Measurements from ENCODE around the gene ABCC3.

ABCC3 gene

GRCh38 chr17:50645748-50646682, 11.3 kb downstream of the ABCC3 start:
- DNase-seq: no peak

- no peak for DNase-seq
These were observed 12.5 kb downstream of the ABCC3 start for GRCh38 chr17:50647187-50647586.

DNA sequence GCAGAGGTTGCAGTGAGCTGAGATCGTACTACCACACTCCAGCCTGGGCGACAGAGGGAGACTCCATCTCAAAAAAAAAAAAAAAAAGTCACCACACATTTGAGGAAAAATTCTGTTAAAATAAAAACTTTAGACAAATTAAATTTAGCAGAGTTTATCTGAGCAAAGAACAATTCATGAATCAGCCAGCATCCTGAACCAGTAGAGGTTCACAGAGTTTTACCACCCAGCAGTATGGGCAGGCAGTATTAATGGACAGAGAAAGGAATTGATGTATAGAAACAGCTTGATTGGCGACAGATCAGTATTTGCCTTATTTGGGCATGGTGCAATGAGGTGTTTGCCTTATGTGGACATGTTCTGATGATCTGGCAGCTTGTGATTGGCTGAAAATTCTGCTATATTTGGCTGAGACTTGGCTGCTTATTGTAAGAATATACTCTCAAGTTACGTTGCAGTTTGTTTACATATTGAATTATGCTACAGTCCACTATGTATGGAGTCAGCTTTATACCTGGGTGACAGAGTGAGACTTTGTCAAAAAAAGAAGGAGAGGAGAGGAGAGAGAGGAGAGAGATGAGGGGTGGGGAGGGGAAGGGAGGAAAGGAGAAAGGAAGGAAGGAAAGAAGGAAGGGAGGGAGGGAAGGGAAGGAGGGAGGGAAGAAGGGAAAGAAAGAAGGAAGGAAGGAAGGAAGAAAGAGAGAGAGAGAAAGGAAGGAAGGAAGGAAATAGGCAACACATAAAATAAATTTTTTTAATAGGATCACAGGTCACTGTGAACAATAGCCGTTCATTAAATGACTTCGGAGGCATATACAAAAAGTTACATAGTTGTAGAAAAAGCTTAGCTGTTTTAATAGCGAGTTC, 14.6 kb downstream of the ABCC3 start:
- no peak for DNase-seq

GRCh38 chr17:50651661-50652060, 17.0 kb downstream of the ABCC3 start:
- no peak for DNase-seq

DNA sequence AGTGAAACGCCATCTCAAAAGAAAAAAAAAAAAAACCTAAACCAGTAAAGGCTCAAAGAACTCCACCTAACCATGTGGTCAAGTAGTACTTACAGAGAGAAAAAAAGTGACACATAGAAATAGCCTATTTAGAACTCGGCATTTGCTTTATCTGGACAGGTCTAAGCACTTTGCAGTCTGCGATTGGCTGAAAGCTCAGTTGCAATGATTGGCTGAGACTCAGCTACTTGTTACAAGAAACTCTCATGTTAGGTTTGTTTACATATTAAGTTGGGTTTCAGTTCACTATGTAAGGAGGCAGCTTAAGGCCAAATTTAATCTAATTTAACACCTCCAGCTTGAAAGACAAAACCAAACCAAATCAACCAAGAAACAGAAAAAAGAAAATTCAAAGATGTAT, 19.1 kb downstream of the ABCC3 start:
- no peak for DNase-seq

GRCh38 chr17:50656509-50656908, 21.8 kb downstream of the ABCC3 start:
- no peak for DNase-seq

- DNase-seq: no peak
These were observed 22.4 kb downstream of the ABCC3 start for GRCh38 chr17:50657054-50657453.

DNA sequence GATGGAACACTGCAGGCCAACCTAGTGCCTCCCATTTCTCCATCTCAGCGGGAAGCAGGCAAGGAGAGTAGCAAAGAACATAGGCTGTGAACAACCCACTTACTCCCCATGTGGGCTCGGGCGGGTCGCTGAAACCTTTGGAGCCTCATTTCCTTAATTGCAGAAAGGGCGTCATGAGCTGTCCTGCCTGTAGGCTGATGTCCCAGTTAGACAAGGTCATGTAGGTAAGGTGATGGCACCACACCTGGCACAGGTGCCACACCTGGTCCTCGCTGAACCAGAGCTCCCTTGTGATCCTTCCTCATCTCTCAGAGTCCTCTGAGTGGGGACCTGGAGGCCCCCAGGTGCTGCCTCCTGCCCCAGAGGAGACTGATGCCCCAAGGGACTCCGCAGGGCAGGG, 22.9 kb downstream of the ABCC3 start:
- DNase-seq: no peak

- DNase-seq: no peak
These were observed 23.9 kb downstream of the ABCC3 start for GRCh38 chr17:50658616-50659015.

DNA sequence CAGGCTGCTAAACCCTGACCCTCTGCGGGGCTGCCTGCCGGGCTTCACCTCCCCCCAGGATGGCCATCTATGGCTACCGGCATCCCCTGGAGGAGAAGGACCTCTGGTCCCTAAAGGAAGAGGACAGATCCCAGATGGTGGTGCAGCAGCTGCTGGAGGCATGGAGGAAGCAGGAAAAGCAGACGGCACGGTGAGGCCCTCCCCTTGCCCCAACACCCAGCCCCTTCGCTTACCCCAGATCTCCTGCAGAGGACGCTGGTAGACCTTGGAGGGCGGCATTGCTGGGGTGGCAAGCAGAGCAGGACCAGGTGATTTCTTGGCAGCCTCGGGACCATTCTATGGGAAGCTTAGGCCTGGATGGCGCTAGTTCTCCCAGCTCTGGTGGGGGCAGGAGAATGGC, 24.5 kb downstream of the ABCC3 start:
- DNase-seq: no peak

- no peak for DNase-seq
These were observed 25.6 kb downstream of the ABCC3 start for GRCh38 chr17:50660042-50660886.

- no peak for DNase-seq
These were observed 26.2 kb downstream of the ABCC3 start for GRCh38 chr17:50660887-50661345.

GRCh38 chr17:50661348-50661747, 26.7 kb downstream of the ABCC3 start:
- DNase-seq: no peak

DNA sequence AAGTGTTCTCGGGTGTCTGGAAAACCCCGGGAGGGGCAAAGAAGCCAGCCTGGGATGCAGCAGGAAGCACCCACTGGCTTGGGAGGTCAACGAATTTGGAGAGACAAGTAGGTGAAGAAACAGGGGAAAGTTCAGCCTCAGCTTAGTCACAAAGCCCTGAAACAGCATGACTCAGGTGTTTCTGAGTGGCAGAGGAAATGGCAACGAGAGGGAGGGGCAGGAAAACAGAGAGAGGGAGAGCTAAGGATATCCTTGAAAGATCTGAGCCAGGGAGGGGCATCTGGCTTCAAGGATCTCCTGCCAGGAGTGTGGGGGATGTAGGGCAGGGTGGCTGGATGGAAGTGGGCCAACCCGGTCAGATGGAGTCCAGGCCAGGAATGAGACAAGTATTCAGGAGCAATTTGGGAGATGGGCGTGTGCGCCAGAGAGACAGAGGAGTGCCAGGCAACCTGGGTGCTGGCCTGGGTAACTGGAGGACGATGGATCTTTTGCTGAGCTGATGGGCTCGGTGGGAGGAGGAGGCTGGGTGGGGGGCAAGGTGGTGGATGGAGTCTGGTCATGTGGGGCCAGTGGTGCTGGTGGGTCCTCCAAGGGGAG, 27.2 kb downstream of the ABCC3 start:
- DNase-seq: peak; percentile 78

DNA sequence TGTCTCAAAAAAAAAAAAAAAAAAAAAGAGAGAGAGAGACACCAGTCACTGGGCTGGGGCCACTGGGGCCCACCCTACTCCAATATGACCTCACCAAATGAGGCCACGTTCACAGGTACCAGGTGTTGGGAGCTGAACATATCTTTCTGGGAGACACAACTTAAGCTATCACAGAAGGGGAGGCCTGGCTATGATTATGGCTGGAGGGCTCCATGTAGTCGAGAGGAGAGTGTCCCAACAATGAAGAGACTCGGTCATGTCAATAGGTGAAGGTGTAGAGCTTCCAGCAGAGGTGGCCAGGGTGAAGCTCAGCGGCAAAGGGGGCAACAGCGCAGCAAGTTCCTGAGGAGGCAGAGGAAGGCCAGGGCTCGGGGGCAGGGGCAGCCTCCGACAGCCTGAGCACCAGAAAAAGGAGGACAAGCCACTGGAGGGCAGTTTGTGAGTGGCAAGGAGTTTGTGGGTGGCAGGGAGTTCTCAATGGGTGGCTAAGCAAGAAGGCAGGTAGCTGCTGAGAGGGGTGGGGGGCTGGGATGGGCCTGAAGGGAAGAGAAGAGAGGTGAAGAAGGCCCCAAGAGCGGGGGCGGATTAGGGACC, 28.0 kb downstream of the ABCC3 start:
- no peak for DNase-seq

DNA sequence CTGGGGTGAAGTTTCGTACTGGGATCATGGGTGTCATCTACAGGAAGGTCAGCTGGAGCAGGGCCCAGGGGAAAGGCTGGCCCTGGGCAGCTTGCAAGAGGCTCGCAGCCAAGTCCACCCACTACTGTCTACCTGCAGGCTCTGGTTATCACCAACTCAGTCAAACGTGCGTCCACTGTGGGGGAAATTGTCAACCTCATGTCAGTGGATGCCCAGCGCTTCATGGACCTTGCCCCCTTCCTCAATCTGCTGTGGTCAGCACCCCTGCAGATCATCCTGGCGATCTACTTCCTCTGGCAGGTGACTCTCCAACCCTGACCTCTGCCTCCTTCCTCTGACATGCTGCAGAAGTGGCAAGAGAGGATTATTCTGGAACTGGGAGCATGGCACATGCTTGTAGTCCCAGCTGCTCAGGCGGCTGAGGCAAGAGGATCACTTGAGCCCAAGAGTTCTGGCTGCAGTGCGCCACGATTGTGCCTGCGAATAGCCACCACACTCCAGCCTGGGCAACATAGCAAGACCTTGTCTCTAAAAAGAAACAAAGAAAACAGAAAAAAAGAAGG, 29.2 kb downstream of the ABCC3 start:
- no peak for DNase-seq

DNA sequence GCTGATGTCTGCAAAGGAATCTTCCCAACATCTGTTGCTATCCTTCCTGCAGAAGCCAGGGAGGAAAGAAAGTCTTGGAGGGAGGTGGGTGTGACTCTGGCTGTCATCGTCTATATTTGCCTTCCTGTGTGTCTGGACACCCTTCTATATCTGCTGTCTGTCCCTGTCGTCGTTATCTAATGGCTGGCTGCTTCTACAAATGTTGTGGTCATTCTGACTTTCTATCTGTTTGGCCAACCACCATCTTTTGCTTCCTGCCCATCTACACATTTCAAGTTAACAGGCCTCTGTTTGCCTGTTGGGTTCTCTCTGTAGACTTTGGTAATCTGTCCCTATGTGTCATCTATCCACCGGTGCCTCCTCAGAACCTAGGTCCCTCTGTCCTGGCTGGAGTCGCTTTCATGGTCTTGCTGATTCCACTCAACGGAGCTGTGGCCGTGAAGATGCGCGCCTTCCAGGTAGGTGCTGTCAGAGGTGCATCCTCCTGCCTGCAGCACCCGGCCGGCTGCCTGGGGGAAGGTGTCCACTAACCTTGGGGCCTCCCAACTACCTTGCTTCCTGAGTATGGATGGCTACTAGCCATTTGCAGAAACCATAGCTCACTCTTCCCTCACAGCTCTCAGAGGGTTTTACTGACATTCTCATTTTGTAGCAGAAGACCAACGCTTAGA, 30.2 kb downstream of the ABCC3 start:
- DNase-seq: no peak

GRCh38 chr17:50665838-50666237, 31.2 kb downstream of the ABCC3 start:
- DNase-seq: no peak

GRCh38 chr17:50666316-50666715, 31.6 kb downstream of the ABCC3 start:
- DNase-seq: no peak

DNA sequence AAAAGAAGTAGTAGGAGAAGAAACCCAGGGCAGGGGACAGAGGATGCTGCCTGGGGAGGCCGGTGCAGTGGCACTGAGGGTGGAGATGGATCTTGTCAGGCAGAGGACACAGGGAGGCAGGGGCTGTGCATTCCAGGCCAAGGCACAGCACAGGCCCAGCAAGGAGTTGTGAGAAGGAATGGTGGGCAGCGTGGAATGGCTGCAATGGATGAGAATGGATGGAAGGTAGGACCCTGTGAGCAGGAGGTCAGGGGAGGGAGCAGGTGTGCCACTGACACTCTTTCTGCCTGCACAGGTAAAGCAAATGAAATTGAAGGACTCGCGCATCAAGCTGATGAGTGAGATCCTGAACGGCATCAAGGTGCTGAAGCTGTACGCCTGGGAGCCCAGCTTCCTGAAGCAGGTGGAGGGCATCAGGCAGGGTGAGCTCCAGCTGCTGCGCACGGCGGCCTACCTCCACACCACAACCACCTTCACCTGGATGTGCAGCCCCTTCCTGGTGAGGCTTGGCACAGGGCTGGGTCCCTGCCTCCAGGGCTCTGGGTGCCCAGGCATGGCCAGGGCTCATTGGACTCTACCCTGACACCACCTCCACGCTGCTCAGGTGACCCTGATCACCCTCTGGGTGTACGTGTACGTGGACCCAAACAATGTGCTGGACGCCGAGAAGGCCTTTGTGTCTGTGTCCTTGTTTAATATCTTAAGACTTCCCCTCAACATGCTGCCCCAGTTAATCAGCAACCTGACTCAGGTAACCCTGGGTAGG, 32.8 kb downstream of the ABCC3 start:
- DNase-seq: no peak

All from NCI-H1436 treated with DMSO at 0.1 percent for 48 hours (cell line).